Hematopoietic multipotent progenitor cell treated with erythropoietin and hydrocortisone succinate and interleukin-3 and kit ligand, for 8 days (in vitro differentiated cells): ENCODE results near the gene OAS3.
A peak's percentile ranks its signal among the peaks of the same experiment; 100 is the strongest.
"Not testable (repeated sequence)": the region's sequence is repeated elsewhere in the genome, so short reads cannot be mapped to it uniquely, and the experiment has no call there.

Experiments used
- DNase-seq: peaks from one replicate; pipeline ENCODE4 v3.0.0-alpha.2; 2015

OAS3 gene

GRCh38 chr12:112937741-112938719 is at the start of gene OAS3:
TSS of gene OAS3 (plus strand) at chr12:112938474. CDS start at chr12:112938531, 57 bp downstream.
- DNase-seq, result peak; percentile 41

DNA sequence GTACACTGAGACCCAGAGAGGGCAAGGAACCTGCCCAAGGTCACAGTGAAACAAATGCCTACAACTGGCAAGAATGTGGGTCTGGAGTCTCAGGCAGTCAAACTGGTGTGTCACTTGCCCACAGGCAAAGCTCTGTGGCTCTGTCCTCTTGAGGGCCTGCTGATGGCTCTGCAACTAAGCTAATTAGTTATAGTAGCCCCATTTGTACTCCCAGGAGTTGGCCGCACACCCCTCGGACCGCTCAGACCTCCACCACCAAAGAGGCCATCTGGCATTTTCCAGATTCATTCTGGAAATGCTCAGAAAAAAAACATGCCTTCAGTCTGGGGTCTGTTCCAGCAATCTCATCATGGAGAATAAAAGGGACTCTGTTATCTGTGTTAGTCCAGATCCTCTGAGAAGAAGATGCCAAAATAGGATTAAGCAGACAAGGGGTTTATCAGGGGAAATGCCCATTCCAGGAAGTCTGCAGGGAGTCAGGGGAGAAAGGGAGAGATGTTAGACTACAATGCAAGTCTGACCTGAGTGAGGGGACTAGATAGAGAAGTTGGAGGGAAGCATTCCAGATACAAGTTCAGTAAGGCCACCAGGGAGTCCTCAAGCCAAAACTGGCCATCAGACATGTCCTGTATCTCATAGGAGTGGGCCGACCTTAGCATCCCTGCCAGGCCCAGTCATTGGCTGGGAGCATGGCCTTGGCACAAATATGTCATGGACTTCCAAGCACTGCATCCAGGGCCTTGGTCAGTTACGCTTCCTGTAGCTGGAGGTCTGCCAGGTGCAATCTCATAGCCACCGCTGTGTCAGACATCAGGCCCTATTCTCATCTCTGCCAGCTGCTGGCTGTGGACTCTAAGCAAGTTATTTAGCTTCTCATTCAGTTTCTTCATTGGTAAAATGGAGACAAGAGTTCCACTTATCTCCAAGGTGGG is 46.9 kb upstream of the OAS3 start:
- DNase-seq, result no peak

DNA sequence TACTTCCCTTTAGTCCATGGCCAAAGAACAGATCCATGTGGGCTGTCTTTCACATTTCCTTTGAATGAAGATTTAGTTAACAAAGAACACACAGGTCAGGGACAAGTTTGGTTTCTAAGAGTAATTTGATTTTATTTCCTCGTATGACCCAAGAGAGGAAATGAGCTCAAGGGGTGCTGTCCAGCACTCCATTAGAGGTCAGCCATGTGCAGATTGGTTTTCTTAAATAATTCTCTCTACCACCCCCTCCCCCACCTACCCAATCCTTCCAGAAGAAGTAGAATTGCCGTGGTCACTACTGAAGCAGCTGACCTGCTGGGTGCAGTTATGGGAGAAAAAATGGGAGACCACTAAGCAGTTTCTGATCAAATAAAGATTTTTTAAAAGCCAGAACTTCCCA is 45.4 kb upstream of the OAS3 start:
- no peak for DNase-seq

DNA sequence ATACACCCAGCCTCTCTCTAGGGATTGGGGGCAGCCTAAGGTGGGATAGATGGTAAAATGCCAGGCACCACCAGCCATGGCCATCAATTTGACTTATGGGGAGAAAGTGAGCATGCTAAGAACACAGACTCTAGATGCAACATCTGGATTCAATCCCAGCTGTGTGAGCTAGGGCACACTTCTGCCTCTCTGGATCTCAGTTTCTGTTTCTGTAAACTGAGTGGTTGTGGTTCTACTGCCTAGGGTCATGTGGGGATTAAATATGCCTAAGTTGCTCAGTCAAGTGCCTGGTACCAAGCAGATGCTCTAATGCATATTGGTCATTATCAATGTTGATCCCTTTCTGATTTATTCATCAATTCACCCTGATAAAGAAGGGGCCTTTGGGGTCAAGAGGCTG is 44.1 kb upstream of the OAS3 start:
- DNase-seq, result no peak

DNA sequence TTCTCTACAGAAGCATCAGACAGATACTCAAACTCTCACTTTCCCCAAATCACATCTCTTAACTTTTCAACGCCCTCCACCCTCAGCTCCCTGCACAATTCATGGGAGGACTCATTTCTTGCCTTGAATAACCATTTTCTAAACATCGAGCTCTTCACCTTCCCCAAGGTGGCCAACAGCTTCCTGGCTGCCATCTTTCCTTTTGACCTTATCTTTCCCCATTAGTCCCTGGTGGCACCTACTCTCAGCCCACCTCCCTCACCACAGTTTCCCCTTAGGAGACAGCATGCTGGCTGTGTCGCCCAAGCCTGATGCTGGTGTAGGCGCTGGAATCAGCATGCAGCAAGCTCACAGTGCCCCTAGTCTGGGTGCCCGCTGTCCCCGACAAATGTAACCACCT is 39.9 kb upstream of the OAS3 start:
- DNase-seq, result no peak

GRCh38 chr12:112900298-112901145 is 37.8 kb upstream of the OAS3 start:
- peak; percentile 44 for DNase-seq

DNA sequence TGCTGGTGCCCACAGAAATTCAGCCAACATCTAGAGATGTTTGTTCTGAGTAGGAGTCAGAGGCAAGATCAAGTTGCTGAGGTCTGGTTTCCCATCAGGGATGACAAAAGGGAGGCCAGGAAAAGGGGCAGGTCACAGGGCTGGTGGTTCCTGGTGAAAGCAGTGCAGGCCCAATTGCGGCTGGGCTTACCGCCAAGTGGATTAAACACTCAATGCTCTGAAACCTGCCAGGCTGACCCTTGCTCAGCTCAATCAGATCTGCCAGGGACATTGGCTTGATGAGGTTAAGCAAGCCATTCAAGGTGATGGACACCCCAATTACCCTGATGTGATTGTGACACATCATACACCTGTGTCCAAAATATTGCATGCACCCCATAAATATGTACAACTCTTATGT is 37.0 kb upstream of the OAS3 start:
- DNase-seq, result no peak

DNA sequence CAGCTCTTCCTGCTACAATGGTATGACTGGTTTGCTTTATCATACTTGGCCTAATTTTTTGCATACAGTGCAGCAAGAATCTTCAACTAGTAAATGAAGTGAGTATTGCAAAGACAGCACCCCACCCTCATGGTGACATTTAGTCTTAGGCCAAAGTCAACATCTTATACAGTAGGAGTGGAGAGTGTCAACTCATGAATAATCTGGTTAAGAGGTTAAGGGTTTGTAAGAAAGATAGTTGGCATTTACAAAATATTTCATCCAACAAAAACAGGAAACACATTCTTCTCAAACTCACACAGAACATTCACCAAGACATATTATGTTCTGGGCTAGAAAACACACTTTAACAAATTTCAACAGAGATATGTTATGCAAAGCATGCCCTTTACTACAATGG is 33.7 kb upstream of the OAS3 start:
- DNase-seq, result no peak

- no peak for DNase-seq
Observed at GRCh38 chr12:112905451-112906089, 32.7 kb upstream of the OAS3 start.

DNA sequence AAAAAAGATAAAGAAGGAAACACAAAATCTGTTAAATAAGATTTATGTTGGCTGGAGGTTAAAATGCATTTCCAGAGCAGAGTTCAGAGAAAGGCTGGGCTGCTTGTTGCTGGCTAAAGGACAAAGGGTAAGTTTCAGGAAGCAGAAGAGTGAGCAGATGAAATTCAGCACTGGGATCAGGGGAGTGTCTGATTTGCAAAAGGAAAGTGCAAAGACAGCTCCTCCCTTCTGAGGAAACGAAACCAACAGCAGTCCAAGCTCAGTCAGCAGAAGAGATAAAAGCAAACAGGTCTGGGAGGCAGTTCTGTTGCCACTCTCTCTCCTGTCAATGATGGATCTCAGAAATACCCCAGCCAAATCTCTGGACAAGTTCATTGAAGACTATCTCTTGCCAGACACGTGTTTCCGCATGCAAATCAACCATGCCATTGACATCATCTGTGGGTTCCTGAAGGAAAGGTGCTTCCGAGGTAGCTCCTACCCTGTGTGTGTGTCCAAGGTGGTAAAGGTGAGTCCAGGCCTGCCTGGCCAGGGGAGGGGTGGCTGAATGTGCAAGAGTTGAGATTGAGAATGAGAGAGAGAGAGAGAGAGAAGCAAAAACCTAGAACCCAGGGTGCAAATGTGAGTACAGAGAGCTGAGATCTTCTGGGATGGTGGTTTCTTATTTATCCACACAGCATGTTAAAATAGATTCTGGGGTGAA is 31.4 kb upstream of the OAS3 start, which contains the start of gene OAS1:
TSS of gene OAS1 (plus strand) at position 251 of the 703 bp plus-strand sequence. CDS start at position 329, 78 bp downstream.
- no peak for DNase-seq

DNA sequence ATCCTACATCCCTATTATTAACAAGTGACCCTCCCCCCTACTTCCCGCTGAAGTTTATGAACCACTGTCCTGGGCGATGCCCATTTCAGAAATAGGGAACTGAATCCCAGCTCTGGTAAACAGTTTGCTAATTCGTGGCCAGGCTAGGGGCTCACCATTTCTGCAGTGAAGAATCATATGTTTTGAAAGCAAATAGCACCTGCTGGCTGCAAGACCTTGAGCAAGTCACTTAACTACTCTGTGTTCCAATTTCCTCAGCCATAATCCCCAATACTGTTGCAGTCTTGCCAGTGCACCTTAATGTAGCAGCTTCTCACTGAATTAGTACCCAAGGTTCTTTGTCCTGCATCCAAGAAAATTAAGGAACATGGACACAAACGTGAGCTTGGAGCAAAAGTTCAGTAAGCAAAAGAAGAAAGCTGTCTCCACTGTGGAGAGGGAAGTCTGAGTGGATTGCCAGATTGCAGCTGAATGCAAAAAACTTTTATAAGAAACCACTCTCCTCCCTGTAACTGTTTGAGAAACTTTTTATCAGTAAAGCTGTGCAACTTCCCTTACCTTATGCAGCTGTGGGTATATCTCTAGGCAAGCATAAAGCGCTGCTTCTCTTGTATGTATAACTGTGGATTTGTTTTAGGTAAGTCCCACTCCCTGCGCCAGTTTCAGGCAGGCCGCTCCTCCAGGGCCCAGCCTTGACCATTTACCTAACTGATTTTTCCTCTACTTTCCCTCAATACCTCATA is 30.7 kb upstream of the OAS3 start:
- DNase-seq, result no peak

DNA sequence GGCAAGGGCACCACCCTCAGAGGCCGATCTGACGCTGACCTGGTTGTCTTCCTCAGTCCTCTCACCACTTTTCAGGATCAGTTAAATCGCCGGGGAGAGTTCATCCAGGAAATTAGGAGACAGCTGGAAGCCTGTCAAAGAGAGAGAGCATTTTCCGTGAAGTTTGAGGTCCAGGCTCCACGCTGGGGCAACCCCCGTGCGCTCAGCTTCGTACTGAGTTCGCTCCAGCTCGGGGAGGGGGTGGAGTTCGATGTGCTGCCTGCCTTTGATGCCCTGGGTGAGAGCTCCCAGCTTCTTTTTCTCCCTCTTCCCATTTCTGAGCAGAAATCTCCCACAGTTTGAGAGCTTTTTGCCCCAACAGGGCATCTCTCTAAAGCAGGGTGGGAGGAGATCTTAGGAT is 29.7 kb upstream of the OAS3 start:
- no peak for DNase-seq

DNA sequence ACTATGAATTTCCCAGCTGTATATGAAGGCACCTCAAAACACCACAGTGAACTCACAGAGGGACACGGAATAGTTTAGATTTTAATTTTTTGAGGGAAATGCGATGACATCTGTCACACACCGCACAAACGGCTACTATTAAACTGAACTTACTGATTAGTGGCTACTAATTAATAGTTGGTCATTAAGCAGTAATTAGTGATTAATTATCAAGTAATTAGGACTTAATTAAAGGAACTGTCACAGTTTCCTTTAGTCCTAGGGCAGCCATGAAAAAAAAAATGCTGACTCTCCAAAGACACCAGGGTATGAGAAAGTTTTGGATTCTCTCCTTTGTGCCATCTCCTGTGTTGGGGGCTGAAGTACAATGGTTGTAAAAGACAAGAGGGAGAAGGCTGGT is 28.6 kb upstream of the OAS3 start:
- no peak for DNase-seq

- no peak for DNase-seq
Observed at GRCh38 chr12:112913038-112913688, 25.1 kb upstream of the OAS3 start.

- not testable (repeated sequence) for DNase-seq
Observed at GRCh38 chr12:112913888-112914287, 24.4 kb upstream of the OAS3 start.

DNA sequence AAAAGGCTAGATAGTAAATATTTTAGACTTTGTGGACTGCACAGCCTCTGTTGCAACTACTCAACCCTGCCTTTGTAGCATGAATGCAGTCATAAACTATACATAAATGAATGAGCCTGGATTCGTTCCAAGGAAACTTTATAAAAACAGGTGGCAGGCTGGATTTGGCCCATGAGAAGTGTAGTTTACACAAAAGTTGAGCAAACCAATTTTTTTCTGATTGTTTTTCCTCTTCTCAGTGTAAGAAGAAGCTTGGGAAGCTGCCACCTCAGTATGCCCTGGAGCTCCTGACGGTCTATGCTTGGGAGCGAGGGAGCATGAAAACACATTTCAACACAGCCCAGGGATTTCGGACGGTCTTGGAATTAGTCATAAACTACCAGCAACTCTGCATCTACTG is 22.0 kb upstream of the OAS3 start:
- DNase-seq, result no peak

- DNase-seq, result no peak
Observed at GRCh38 chr12:112919121-112919520, 19.2 kb upstream of the OAS3 start.

GRCh38 chr12:112924986-112925385 is 13.3 kb upstream of the OAS3 start:
- no peak for DNase-seq

- not testable (repeated sequence) for DNase-seq
Observed at GRCh38 chr12:112926416-112927033, 11.7 kb upstream of the OAS3 start.

DNA sequence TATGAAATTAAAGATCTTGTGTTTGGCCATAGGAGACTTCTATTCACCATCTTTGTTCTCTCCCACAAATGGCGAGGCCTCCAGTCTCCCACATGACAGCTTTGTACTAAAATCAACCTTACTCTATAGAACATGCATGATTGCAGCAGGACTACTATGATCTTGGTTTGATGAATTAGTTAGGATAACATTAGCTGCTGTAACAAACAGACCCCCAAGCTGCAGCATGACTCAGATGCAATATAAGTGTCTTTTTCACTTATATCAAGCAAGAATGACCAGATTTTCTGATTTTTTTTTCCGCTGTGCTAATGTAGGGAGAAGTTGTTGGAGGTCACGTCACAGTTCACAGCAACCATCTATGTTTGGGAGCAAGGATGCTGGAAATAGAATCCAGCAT is 10.8 kb upstream of the OAS3 start:
- DNase-seq, result no peak
